ENCODE results near the gene RXRG.

RXRG gene

DNA sequence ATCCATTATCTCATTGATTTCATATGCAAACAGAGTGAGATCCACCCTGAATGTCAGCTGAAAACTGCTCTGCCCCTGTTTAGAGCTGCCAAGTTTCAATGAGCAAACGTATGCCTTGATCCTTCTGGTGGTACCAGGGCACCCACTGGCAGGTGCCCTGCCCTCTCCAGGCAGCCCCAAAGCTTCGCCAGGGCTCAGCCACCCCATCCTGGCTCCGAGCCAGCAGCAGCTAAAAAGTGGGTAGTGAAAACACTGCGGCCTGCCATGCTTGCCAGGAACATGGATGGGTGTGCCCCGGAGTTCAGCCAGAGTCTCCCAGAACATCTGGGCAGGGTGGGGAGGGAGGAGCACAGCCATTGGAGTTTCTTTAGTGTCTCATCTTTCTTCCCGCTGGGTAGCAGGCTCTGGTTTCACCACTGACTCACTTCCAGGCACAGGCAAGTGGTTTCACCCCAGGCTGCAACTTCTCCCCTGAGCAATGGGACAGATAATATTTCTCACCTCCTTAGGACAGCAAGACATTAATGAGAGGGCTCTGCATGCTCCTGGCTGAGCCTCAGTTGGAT is 80.3 kb downstream of the RXRG start:
- no peak for FAIRE-seq

DNA sequence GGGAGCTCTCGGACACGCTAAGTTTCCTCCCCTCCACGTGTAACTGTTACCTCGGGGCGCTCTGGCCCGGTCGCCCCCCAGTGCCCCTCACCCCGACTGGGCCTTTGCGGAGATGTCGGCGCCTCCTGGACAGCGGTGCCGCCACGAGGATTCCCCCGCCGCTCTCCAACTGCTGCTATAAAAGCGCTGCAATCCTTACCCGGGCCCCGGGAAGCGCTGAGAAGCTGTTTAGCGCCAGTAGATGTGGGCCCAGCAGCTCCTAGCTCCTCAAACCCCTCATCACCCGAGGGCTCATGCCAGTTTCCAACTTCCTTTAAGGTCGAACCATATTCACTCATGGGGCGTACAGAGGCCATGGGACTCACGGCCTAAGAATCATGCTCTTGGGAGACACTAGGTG is 88.0 kb downstream of the RXRG start:
- no peak for FAIRE-seq

DNA sequence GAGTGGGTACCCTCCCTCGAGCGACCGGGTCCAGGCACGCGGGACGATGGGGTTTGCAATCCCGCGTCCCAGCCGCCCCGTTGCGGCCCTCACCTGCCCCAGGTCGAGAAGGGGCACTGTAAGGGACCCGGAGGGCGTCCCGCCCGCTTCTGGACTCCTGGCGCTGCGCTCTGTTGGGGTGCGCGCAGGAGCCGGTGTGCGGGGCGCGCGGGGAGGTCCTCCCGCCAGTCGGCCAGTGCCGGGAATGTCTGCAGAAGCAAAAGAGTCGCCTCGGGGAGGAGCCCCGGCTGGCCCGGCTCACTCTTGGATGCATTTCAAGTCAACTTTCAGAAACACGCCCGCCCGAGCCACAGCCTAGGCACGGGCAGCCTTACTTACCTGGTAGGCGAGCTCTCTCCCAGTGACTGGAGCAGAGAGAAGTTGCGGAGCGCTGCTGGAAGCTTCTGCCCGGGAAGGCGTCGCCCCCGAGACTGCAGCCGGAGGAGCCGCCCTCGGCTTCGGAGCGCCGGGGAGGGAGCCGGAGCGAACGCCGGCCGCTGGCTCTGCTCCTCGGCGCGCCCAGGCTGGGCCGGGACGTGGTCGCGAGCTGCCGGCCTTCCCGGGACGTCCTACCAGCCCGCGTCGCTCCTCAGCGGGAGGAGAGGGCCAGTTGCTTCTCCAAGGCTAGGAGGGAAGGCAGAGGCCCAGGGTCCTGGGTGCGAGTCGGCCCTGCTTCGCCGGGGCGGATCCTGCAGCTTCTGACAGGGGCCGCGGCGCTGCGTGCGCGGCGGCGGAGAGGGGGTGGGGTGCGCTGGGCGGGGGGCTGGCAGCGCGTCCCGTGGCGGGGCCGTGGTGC is 88.7 kb downstream of the RXRG start, which contains the start of gene LMX1A:
Gene LMX1A (minus strand): TSS at position 739 of the 835 bp plus-strand sequence. CDS start 1,156 bp downstream, outside the sequence.
- FAIRE-seq, result no peak

DNA sequence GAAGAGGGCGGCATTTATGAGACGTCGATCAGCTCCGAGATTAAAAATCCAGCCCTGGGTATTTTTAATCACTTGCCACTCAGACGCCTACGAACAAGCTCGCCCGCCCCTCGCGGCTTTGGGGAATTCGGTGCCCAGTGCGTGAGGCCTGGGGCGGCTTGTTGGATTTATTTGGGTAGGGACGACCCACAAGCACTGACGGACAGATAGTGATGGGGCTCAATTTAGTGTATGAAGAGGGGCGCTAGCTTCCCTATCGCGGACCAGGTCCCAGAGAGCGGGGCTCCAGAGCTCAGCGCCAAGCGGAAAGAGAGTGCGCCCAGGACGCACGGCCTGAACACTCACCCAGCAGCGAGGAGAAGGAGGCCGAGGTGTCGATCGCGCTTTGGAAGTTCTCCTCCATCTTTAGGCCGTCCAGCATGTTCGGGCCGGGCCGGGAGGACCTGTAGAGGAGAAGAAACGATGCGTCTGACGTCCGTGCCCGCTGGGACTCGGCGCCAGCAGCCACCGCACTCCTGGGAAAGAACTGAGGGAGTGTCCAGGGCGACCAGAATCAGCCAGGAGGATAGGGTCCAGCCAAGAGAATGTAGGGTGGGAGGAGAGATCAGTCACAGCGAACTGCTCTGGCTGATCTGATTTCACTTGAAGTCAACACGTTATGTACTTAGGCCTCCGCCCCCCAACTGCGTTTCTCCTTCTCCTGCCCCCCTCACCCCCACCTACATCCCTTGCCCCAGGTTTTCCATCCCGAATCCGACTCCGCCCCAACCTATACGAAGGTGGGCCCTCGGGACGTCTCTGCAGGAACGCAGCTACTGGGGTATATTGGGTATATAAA is 89.6 kb downstream of the RXRG start:
- FAIRE-seq, result no peak

DNA sequence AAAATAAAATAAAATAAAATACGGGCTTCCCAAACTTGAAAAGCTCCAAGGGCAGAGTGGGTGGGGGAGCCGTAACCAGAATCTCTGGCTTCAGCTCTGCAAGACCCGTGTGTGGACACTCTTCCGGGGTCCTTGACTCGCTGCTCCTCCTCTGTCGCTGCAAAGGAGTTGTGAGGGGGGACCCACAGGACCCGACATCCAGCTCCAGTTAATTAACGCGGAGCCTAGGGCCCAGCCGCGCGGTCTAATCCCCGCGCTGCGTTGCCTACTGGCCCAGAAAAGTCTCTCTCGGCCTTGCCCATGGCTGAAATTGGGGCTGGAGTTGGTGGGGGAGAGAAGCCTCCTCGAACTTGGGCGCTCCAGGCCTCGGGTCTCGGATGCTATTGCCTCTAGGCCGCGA is 90.2 kb downstream of the RXRG start:
- FAIRE-seq, result no peak

DNA sequence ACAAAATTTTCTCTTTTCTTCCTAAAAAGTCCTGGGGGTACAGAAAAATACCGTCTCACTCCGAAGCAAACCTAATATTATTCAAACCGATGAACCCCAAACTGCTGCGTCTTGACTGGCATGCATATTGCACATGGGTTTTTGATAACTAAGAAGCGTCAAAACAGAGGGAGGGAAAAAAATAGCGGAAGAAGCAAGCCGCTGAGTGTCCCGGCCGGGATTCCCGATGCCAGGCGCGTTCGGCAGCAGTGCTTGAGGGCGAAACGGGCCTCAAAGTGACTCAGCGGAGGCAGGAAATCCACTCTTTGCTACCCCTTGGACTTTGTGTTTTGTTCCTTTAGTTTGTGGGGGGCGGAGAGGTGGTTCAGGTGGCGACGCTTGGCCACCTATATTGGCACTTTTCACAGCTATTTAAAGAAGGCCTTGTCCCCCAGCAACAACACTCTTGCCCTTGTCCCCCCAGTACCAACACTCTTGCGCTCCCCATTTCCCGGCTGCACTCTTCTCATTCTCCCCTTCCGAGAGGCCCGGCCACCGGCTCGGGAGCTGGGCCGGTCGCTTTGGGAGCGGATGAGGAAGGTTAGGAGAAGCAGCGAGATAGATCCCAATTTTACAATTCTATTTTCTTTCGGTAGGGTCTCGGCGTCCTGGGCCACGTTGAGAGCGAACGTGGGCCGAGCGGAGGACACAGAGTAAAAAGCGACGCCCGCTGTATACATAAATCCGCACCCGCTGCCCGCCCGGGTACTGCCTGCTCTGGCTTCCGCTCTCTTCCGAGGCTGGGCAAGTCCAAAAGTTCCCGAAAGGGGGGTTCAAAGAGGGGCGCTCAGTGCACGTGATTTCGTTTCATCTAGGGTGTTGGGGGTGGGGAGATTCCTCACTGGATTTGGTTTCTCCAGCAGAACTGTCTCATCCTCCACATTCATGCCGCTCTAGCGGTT is 90.9 kb downstream of the RXRG start:
- no peak for FAIRE-seq

DNA sequence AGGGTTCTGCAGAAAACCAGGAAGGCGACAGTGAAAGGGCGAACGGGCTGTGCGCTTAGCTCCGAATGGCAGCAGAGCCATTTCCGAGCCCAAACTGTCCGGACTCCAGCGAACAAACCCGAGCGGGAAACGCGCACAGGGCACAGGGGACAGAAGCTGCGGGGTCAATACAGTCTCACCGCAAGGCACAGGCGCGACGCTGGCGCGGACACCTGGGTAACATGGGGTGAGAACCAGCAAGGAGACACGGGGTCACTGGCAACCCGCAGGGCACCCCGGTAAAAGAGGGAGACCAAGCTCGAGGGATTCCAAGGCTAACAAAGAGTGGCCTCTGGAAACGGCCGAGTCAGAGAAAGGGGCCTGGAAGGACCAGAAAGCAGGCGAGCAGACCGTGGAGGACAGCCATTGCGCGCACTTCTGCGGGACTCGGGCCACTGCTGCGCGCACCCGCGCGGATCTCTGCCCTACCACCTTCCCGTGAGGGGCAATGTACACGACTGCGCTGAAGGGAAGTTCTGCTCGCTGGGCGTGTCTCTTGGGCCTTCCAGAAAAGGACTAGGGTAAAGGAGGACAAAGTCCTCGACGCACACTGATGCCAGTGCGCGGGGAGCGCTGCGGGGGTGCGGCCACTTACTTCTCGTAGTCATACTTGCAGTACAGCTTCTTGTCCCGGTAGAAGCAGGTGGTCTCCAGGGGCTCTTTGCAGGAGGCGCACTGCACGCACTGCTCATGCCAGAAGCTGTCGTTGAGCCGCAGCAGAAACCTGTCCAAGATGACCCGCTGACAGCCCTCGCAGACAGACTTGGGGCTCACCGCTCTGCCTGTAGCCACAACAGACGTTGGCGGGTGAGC is 92.3 kb downstream of the RXRG start:
- FAIRE-seq, result no peak

DNA sequence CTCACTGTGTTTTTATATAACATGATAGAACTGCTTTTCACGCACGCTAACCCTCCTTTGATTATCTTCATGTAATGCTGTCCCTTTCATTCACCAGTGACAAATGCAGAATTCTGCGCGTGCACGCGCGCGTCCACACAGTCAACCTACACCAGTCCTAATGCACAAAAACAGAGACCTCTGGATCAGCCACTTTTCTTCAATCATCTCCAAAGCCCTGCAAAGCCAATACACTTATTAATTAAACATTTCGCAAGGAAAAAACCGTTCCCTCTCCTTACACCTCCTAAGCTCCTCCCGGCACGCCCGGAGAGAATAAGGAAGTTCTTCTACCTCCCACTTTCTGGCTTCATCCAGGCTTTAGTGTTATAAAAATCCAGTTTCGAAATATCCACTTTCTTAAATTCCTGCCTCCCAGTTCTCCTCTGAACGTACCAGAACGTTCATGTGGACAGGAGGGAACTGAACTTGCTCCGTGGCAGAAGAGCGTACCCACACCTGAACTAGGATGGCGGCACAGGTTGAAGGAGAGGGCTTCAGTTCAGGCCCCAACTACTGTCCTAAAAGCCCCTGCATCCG is 93.0 kb downstream of the RXRG start:
- FAIRE-seq, result no peak

All from A204.1 (cell line).